GM21381 (cell line): ENCODE data around the gene NBPF15.
A peak's percentile ranks its signal among the peaks of the same experiment; 100 is the strongest.
"Not testable (repeated sequence)": the region's sequence is repeated elsewhere in the genome, so short reads cannot be mapped to it uniquely, and the experiment has no call there.

Experiments
- ATAC-seq: cut with Tn5 transposase; IDR thresholded peaks from one replicate; pipeline ENCODE4 v1.9.1; 2021; ENCODE audit warnings: mild to moderate bottlenecking, moderate library complexity; ENCODE audit not compliant: unreplicated experiment

The NBPF15 gene

GRCh38 chr1:144461136-144461759, at the start of gene NBPF15:
Gene NBPF15, minus strand, starts transcription at chr1:144461669. Its CDS starts 21,666 bp downstream, at chr1:144440003.
- ATAC-seq = peak; percentile 96

GRCh38 chr1:144496429-144496828, 35.0 kb upstream of the NBPF15 start:
- not testable (repeated sequence) for ATAC-seq

DNA sequence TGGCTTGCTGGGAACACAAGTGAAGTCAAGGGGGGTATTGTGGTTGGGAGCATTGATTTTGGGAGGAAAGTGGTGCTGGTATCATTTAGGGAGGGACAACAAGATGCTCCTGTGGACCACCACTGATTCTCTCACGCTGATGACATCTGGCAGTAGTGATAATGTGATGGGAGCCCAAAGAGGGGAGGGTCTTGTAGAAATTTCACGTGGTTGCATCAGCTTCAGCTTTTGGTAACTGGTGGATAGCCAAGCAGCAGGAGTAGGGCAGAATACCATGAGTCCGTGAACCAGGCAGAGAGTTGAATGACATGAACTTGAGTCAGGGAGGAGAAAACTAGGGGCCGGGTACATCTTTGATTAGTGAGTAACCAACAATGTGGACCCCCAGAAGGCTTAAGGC, 32.7 kb upstream of the NBPF15 start:
- ATAC-seq = not testable (repeated sequence)

DNA sequence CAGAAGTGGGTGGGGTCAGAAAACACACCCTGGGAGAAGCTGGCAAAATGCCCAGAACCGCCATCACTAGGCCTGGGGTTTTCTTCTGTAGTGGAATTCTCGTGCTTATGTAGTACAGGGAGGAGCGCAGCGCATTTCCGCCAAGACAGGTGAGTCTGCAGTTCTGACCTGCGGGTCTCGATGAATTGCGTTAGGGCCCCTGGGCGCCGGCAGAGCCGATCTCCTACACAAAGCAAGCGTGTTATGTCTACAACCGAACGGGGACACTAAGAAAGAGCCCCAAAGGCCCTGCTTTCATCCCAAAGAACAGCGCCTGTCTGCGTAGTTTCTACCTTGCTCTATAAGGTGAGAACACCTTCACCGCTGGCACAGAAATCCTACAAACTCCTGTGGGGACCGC, 28.9 kb upstream of the NBPF15 start:
- not testable (repeated sequence) for ATAC-seq

DNA sequence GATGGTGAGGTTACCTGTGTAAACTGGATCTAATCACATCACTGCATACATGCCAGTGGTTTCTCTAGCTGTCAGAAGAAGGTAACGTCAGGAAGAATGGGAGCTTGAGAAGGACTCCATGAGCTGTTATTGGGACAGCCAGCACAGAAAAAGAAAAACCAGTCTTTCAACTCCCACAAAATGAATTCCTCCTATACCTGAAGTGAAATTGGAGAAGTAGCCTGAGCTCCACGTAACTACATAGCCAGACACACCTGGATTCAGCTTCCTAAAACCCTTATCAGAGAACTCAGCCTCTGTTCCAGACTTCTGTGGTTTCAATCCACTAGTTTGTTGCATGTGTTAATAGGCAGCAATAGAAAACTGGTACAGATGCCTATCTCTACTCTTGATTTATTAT, 25.5 kb upstream of the NBPF15 start:
- not testable (repeated sequence) for ATAC-seq

DNA sequence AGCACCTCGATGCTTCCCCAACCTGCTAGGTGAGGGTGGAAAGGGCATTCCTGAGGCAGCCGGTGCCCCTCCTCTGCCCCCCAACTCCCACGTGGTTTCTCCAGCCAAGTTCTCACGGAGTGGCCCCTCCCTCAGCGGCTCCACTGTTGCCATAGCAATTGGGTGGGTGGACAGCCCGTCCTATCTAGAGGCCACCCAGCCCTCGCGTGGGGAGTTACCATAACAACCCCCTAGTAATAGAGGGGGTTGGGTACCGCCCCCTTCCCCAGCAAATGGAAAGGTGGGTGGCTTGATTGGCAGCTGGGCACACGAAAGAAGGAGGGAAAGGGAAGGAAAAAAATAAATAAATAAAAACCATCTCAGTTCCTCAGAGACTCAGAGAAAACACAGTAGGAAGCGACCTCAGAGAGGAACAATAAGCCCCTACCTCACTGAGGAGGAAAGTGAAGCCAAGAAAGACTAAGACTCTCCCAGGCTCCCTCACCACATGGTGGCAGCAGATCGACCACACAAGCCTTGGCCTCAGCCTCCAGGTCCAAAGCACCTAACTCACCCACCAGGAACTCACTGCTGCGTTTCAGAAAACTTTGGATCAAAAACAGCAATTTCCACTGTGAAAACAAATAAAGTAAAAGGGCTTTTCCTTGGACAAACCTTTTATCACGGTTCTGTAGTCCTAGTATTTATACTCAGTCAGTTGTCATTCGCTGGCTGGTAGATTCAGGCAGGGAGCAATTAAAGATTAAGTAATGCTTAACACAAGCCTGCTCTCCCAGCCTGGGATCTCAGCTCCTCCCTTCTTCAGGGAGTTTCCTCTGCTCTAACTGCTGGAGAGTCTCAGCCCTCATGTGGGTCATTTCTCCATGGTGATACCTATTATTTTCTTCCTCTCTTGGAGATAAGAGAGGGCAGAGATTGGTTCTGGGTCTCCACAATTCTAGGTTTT, 23.9 kb upstream of the NBPF15 start:
- ATAC-seq = not testable (repeated sequence)

GRCh38 chr1:144473897-144474296, 12.4 kb upstream of the NBPF15 start:
- ATAC-seq = not testable (repeated sequence)

GRCh38 chr1:144471434-144471833, 10.0 kb upstream of the NBPF15 start:
- not testable (repeated sequence) for ATAC-seq

- ATAC-seq = peak; percentile 26
These were observed 309 bp upstream of the NBPF15 start for GRCh38 chr1:144461778-144462177.

DNA sequence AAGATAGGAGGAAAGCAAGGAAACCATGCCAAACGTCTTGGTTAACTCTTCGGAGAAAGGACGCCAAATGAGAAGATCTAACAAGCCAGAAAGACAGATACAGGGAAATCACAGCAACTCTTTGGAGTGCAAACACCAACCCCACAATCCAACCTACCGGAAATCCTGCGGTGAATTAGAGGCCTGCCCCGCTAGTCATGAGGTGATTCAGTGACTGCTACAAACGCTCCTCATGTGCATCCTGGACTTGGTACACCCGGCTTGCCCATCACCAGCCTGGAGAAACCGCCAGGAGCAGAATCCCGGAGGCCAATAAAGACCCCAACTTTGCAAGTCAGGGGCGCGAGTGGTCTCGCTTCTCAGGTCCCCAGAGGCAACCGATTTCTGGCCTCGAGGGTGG, 783 bp downstream of the NBPF15 start:
- ATAC-seq = peak; percentile 40

- not testable (repeated sequence) for ATAC-seq
These were observed 19.1 kb downstream of the NBPF15 start for GRCh38 chr1:144442402-144442801.

GRCh38 chr1:144439737-144440136, 21.7 kb downstream of the NBPF15 start:
- not testable (repeated sequence) for ATAC-seq

GRCh38 chr1:144418891-144419694, 42.4 kb downstream of the NBPF15 start:
- ATAC-seq = not testable (repeated sequence)

DNA sequence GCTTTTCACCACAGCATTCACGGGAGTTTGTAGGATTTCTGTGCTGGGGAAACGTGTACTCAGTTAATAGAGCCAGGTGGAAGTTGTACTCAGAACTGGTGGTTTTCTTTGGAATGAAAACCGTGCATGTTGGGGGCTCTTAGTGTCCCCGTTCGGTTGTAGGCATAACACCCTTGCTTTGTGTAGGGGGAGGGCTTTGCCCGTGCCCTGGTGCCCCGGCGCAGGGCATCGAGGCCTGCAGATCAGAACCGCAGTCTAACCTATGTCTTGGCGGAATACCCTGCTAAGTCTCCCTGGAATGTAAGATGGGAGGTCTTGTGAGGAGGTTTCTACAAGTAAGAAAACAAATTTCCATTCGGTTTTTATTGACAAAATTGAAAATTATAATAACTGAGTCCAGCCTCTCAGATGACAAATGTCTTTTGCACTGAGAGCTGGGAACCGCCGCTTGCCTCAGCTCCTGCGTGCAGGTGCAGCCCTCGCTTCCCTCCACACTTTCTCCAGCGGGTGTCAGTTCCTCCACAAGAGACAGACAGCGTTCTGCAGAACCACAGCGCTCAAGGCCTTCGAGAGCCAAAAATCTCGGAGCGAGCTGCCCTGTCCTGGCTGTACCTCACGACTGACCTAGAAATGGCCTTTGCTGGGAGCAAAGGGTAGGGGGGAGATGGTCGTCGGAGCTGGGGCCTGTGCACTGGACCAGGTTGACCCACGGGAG, 47.9 kb downstream of the NBPF15 start:
- ATAC-seq = not testable (repeated sequence)

DNA sequence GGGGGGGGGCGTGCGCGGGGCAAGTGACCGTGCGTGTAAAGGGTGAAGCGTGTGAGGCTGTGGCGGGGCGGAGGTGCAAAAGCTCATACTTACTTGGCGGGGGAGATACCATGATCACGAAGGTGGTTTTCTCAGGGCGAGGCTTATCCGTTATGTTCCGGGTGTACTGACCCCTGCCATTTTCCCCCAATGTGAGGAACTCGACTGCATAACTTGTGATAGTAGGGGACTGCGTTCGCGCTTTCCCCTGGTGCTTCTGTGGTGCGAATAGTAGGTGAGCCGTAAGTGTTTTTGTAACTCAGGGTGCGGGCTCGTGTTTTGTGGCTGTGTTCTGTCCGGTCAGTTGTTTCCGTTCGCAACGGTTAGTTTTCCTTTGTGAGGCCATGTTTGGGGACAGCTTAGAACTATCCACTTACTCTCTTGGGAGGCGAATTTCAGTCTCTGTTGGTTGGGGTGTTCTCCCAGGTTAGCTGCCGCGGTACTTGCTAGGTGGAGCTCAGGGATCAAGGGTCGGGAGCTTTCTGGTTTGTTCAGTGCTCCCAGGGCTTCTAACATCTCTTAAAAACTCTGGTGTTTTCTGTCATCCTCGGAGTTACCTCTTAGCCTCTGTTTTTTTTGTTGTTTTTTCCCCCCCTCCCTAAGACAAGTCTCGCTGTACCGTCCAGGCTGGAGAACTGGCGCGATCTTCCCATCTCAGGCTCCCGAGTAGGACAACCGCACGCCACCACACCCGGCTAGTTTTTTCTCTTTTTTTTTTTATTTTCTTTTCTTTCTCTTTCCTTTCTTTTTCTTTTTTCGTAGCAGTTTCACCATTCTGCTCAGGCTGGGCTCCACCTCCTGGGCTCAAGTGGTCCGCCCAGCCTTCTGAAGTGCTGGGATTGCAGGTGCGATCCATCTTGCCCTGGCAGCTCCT, 48.7 kb downstream of the NBPF15 start:
- peak; percentile 83 for ATAC-seq

DNA sequence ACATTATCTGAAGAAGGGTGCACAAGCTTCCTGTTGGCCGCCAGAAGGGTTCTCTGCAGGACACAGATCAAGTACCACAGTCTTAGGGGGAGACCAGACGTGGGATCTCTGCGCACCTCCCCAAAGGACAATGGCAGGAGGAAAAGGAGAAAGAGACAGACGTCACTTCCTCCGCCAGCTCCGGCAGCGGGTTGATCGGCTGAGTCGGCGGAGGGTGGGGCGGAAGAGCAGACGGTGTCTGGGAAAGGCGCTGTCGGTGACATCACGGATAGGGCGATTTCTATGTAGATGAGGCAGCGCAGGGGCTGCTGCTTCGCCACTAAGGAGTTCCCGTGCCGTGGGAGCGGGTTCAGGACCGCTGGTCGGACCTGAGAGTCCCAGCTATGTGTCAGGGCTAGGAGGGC, 49.4 kb downstream of the NBPF15 start:
- ATAC-seq = peak; percentile 60

GRCh38 chr1:144402807-144403206, 58.7 kb downstream of the NBPF15 start:
- ATAC-seq = not testable (repeated sequence)

DNA sequence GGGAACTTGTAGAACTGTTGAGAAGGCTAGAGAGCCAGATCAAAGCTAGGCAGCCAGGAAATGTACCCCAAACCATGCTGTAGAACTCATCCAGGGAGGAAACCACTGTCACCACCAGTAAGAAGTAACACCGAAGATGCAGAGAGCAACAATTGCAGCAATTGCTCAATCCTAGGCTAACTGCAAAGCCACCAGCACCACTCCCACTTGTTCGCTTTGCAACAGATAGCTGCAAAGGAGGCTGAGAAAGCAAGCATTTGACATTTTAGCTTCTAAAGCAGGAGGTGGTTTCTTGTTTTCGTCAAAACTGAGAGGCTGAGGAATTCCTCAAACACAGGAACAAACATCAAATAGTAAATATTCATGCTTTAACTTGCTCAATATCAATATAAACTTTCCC, 89.8 kb downstream of the NBPF15 start:
- ATAC-seq = not testable (repeated sequence)
